ENCODE results near the gene NRG4. TPM values are rescaled to one million over a fixed set of nuclear protein-coding genes. Genes with fewer than 3 reads are reported as not detected.
A peak's percentile ranks its signal among the peaks of the same experiment; 100 is the strongest.
"Not testable (repeated sequence)": the region's sequence is repeated elsewhere in the genome, so short reads cannot be mapped to it uniquely, and the experiment has no call there.

Gene NRG4
- total RNA-seq, 1 donor from 2014 or later, result not detected

- DNase-seq (ENCODE audit: low spot score), result no peak
These were observed 84.6 kb downstream of the NRG4 start for GRCh38 chr15:75927601-75928000.

- DNase-seq (ENCODE audit: low spot score), result no peak
These were observed 85.3 kb downstream of the NRG4 start for GRCh38 chr15:75926931-75927330.

DNA sequence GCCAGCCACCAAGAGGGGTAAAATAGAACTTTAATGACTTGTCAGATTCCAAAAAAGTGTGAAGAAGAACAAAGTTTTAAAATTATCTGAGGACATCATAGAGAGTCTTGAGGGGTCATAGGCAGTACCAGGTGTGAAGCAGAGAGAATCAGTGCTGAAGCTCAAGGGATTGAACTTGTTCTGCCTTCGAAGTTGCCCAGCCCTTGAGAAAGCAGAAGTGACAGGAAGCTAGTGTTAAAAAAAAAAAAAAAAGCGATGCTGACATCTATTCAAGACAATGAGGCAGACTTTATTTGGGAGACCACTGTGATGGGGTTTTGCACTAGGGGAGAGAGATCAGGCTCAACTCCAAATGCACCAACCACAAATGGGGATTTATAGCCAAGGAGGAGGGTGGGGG lies 86.8 kb downstream of the NRG4 start:
- no peak for DNase-seq (ENCODE audit: low spot score)

DNA sequence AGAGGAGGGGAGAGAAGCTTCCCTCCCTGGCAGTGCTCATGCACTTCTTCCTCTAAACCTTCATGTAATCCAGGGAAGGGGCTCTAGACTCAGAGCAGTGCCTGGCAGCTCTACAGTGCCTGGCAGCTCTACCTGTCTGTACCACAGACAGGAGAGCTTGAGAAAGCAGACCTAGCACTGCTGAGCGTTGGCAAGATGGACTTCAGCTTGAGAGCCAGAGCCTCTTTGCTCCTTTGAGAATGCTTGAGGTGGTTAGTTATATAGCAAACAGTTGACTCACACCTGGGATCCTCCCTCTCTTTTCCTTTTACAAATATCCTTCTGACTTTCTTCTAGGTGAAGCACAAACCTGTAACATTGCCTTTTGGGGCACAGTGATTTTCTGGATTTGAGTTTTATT lies 87.6 kb downstream of the NRG4 start:
- DNase-seq (ENCODE audit: low spot score), result no peak

- DNase-seq (ENCODE audit: low spot score), result no peak
These were observed 88.5 kb downstream of the NRG4 start for GRCh38 chr15:75923756-75924155.

DNA sequence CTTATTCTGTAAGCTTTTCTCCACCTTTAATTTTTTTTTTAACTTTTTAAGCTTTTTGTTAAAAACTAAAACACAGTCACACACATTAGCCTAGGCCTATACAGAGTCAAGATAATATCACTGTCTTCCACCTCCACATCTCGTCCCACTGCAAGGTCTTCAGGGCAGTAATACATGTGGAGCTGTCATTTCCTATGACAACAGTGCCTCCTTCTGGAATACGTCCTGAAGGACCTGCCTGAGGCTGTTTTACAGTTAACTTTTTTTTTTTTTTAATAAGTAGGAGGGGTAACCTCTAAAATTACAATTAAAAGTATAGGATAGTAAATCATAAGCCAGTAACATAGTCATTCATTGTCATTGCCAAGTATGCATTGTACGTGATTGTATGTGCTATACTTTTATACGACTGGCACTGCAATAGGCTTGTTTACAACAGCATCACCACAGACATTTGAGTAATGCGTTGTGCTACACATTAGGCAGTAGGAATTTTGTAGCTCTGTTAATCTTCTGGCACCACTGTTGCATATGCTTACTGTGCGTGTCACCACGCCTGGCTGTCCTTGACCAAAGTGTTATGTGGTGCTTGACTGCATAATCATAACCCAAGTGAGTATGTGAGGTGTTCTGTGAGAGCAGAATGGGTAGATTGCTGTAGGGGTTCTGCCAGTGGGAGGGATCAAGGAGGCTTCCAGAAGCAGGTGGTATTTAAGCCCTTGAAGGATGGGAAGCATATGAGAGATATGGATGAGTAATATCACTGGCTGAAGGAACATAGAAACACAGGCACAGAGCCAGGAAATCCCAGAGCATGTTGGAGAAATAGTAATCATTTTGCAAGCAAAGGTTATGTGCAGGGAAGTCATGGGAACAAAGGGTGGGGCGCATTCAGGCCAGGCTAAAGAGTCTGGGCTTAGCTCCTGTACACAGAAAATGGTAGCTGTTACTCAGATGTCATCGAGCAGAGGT lies 90.2 kb downstream of the NRG4 start:
- no peak for DNase-seq (ENCODE audit: low spot score)

DNA sequence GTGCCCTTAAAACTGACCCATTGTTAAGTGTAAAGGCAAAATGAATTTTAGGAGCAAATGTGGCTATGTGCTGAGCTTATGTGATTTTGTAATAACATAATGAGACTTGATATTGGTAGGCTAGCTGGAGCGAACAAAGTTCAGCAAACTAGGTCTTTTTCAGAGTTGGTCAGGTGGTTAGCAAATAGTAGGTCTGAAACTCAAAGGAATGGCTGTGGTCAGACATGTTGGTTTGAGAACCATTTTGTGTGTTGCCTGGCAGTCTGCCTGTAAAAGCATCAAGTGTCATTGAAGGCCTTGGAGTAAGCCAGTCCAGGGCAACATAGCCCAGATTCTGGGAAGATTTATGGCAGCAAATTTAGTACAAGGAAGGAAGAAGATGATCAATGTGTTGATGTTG lies 92.1 kb downstream of the NRG4 start:
- DNase-seq (ENCODE audit: low spot score), result no peak

- DNase-seq (ENCODE audit: low spot score), result no peak
These were observed 94.1 kb downstream of the NRG4 start for GRCh38 chr15:75918135-75918534.

GRCh38 chr15:75916978-75917377 lies 95.2 kb downstream of the NRG4 start:
- no peak for DNase-seq (ENCODE audit: low spot score)

GRCh38 chr15:75910355-75910754 lies 101.9 kb downstream of the NRG4 start:
- DNase-seq (ENCODE audit: low spot score), result not testable (repeated sequence)

- DNase-seq (ENCODE audit: low spot score), result no peak
These were observed 107.0 kb downstream of the NRG4 start for GRCh38 chr15:75905231-75905630.

GRCh38 chr15:75903331-75904239 lies 108.6 kb downstream of the NRG4 start, which contains the start of gene FBXO22:
Gene FBXO22 (plus strand): TSS chr15:75903878. CDS start chr15:75903964, 86 bp downstream.
- DNase-seq (ENCODE audit: low spot score), result peak; percentile 97

DNA sequence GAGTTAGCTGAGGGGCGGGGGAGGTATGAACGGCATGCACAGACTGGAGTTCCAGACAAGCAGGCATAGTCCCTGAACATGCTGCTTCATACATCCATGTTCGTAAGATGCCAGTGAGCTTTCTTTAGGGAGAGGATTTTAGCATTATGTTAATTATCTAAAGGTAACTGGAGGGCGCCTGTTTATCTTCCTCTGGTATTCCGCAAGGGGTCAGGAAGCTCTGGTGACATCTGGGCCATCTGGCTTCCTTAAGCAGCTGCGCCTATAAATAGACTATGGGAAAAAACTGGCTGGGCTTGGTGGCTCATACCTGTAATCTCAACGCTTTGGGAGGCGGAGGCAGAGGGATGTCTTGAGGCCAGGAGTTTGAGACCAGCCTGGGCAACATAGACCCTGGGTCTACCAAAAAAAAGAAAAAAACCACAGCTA lies 110.1 kb downstream of the NRG4 start:
- no peak for DNase-seq (ENCODE audit: low spot score)

DNA sequence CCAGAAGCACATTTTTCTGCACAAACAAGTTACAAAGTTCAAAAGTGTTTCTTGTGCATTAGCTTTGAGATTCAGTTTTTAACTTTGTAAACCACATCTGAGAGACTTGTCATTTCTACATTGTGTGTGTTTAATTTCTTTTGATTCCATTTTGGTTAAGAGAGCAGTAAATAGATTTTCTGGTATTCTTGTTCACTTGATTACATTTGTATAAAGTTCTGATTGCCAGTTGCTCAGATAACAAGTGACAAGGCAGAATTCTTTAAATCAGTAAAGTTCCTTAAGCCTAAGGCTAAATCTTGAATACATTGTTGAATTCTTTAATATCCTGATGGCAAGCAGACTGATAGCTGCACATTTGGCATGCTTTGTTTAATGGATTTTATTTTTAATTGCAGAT lies 111.6 kb downstream of the NRG4 start:
- DNase-seq (ENCODE audit: low spot score), result no peak

GRCh38 chr15:75895731-75896130 lies 116.5 kb downstream of the NRG4 start:
- DNase-seq (ENCODE audit: low spot score), result no peak

GRCh38 chr15:75891895-75892294 lies 120.3 kb downstream of the NRG4 start:
- no peak for DNase-seq (ENCODE audit: low spot score)

Other genes with a start within 250 kb of the NRG4 start
- 34.4 TPM for gene UBE2Q2, start 169.0 kb downstream of the NRG4 start, total RNA-seq
- 18.3 TPM for gene FBXO22, start 108.5 kb downstream of the NRG4 start, total RNA-seq
- 0.19 TPM for gene TMEM266, start 47.6 kb upstream of the NRG4 start, total RNA-seq

All from mesenteric fat pad (tissue), 1 donor.